Measurements from ENCODE around the gene ZSCAN20. TPM values are rescaled to one million over a fixed set of nuclear protein-coding genes. Genes with fewer than 3 reads are reported as not detected.
"Not testable (repeated sequence)": the region's sequence is repeated elsewhere in the genome, so short reads cannot be mapped to it uniquely, and the experiment has no call there.

Gene ZSCAN20
- polyA plus RNA-seq, 10 donors: 2.2 to 3.1 (median 3.0) TPM

- DNase-seq: no peak
These were observed 5.0 kb downstream of the ZSCAN20 start for GRCh38 chr1:33477451-33477850.

GRCh38 chr1:33482412-33482811, 10.0 kb downstream of the ZSCAN20 start:
- DNase-seq: no peak

- no peak for DNase-seq
These were observed 16.2 kb downstream of the ZSCAN20 start for GRCh38 chr1:33488624-33489023.

- no peak for DNase-seq
These were observed 22.5 kb downstream of the ZSCAN20 start for GRCh38 chr1:33494929-33495328.

DNA sequence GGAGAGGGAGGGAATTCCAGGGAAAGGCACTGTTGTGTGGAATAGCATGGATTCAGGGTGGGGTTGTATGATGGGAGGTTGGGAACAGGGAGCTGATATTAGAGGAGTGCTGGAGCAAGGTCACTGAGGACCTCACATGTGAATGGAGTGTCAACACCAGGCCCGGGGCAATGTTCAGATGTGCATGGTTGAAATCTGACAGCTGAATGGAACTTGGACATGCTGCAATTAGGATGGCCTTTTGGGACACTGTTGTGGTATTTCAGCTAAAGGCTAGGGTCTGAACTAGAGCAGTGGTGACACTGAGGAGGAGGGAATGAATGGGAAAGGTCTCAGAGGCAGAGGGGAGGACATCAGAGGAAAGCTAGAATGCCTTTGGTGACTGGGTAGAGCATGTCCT, 25.0 kb downstream of the ZSCAN20 start:
- DNase-seq: no peak

DNA sequence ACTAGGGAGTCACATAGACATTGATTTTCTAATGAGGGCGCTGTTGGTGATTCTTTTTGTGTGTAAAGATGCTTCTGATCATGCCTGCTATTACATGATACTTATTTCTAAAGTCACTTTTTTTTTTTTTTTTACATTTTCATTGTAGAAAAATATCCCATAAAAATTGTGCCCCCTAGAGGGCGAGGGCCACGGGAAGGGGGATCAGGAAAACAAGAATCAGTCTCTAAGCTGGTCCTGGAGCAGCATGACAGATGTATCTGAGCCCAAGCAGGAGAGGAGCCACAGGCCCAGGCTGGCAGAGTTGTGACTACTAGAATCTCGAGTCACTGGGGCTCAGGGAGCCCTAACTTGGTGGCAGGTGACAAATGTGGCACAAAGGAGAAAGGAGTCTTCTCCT, 28.1 kb downstream of the ZSCAN20 start:
- no peak for DNase-seq

DNA sequence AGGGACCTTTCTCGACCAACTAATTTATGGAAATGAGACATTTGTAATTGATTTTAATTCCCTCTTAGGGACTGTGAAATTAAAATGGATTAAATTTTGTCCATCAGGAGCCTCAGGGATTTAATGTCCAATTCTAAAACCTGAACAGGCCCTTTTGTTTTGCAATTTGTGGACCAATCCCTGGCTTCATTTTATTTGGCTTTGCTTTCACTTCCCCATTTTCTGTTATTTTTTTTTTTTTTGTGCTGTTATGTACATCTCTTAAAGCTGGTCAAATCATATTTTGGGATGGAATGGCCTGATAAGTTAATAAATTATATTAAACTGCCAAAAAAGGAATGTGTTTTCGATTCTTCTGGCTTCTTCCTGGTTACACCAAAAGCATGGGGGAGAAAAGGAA, 28.9 kb downstream of the ZSCAN20 start:
- DNase-seq: no peak

- no peak for DNase-seq
These were observed 29.3 kb downstream of the ZSCAN20 start for GRCh38 chr1:33501774-33502173.

GRCh38 chr1:33502726-33503125, 30.3 kb downstream of the ZSCAN20 start:
- DNase-seq: no peak

- DNase-seq: no peak
These were observed 31.1 kb downstream of the ZSCAN20 start for GRCh38 chr1:33503506-33503905.

DNA sequence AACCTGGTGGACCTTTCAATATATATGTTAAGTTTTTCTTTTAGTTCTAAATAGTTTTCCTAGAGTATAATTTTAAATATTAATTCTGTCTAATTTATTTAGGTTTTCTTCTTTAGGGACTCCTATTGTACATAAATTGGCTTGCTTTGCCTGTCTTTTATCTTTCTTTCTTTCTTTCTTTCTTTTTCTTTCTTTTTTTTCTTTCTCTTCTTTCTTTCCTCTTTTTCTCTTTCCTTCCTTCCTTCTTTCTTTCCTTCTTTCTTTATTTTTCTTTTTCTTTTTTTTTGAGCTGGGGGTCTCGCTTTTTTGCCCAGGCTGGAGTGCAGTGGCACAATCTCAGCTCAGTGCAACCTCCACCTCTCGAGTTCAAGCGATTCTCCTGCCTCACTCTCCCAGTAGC, 35.2 kb downstream of the ZSCAN20 start:
- no peak for DNase-seq

DNA sequence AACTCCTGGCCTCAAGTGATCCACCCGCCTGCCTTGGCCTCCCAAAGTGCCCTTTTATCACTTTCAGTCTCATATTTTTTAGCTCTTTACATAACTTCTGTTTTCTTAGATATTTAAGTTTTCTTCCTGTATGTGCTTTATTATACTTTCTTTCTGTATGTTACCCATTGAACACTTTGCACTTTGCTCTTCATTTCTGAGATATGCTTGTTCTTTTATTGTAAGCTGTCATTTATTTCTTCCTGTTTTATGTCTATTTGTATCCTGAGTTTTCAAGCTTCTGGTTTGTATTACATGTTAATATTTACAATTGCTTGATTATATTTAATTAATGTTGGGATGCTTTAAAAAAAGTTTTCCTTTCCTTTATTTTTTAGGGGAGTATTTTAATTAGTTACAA, 35.7 kb downstream of the ZSCAN20 start:
- DNase-seq: no peak

- not testable (repeated sequence) for DNase-seq
These were observed 36.8 kb downstream of the ZSCAN20 start for GRCh38 chr1:33509276-33509675.

- DNase-seq: no peak
These were observed 40.0 kb downstream of the ZSCAN20 start for GRCh38 chr1:33512226-33513011.

GRCh38 chr1:33515112-33515511, 42.7 kb downstream of the ZSCAN20 start:
- no peak for DNase-seq

GRCh38 chr1:33515607-33516006, 43.2 kb downstream of the ZSCAN20 start:
- DNase-seq: no peak

DNA sequence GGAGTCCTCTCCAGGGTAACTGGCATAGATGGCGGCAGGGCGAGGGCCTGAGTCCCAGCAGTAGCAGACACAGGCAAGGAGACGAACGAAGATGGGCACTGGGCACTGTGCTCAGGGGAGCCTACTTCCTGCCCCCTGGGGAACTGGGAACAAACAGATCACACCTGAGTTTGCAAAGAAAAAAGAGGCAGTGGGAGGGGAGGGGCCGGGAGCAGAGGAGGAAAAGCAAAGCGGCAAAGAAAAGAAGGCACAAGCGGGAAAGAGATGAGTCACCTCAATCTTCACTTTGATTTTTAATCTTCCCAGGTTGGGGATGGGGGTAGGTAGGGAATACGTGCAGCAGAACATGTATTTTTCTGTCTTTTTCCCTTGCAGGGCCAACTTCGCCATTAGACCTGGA, 44.0 kb downstream of the ZSCAN20 start:
- no peak for DNase-seq

DNA sequence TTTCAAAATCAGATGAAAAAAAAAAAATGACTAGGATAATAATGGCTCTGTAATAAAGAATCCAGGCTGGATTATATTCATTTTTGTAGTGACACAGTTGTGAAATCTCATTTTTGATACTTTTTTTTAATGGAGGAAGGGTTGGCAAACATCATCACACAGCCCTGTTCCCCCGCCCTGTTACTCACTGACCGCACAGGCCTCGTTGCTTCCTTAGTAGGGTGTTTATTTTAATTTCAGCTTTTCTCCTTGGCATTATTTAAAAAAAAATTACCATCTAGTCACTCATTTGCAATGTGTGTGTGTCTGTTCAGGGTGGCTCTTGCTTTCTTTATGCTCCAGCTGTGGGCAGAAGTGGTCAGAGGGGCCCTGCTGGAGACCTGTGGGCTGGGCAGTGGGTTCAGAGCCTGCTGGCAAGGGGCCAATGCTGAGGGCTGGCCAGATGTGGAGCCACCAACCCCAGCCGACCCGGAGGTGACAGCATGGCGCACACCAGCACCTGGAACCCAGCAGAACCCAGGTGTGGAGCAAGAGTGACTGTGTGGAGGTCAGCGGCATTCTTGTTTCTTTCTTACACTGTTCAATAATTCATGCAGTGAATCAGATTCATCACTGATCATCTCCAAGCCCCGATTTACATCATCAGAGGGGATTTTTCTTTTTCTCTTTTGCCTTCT, 44.6 kb downstream of the ZSCAN20 start:
- DNase-seq: no peak

DNA sequence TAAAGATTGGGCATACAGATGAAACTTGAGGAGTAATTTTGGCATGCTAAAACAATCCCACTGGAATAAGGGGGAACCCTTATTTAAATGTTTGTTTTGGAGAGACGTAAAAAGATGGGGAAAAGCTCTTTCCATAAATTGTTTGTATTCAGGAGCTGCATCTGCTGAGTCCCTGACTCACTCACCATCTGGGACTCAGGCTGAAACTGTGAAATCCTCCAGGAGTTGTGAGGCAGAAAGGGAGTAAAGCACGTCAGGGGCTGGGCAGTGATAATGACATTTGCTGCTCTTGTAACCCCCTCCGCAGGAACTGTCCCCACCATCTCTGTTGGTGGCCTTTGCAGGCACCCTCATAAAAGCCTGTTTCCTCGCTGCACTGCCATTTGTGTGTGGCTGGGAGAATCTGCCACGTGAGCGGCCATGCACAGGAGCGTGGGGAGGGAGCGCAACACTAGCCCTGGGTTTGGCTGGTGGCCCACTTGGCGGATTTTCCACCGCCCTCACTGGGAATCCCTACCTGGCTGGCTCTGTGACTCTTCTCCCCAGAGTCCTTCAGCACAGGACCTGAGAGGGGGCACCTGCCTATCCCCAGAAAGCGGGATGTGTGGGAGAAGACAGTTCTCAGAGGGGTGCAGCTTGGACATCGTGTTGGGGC, 45.3 kb downstream of the ZSCAN20 start:
- no peak for DNase-seq

GRCh38 chr1:33519240-33519884, 46.9 kb downstream of the ZSCAN20 start:
- DNase-seq: no peak

- DNase-seq: no peak
These were observed 52.1 kb downstream of the ZSCAN20 start for GRCh38 chr1:33524586-33524985.

- DNase-seq: no peak
These were observed 55.5 kb downstream of the ZSCAN20 start for GRCh38 chr1:33527934-33528333.

GRCh38 chr1:33529957-33530356, 57.5 kb downstream of the ZSCAN20 start:
- DNase-seq: no peak
